Dendritic cell treated with granulocyte-macrophage colony-stimulating factor and Interleukin-4, amounts not matched to agents 40 ng/mL and 50 ng/mL, for 4 days (primary cell): ENCODE results near the gene CPT1B.

ENCODE experiments used
- H3K27ac Mint-ChIP-seq: one replicate; pipeline ENCODE4 v1.8.0; 2022; ENCODE audit warnings: mild to moderate bottlenecking, mixed read lengths
- H3K27me3 Mint-ChIP-seq: one replicate; pipeline ENCODE4 v1.8.0; 2022; ENCODE audit warnings: mild to moderate bottlenecking, mixed read lengths
- H3K36me3 Mint-ChIP-seq: one replicate; pipeline ENCODE4 v1.8.0; 2022; ENCODE audit warnings: low read depth, mixed read lengths
- H3K4me1 Mint-ChIP-seq: one replicate; pipeline ENCODE4 v1.8.0; 2022; ENCODE audit warnings: low read depth, mixed read lengths
- H3K4me3 Mint-ChIP-seq: one replicate; pipeline ENCODE4 v1.8.0; 2022; ENCODE audit warnings: mild to moderate bottlenecking, moderate library complexity, mixed read lengths
- H3K9me3 Mint-ChIP-seq: one replicate; pipeline ENCODE4 v1.8.0; 2022; ENCODE audit warnings: mixed read lengths
- intact Hi-C: fragments of 100-400 bp; cut with micrococcal nuclease; formaldehyde crosslinking; loops from one replicate; pipeline ENCODE4 v1.15.0; 2022

The CPT1B gene

DNA sequence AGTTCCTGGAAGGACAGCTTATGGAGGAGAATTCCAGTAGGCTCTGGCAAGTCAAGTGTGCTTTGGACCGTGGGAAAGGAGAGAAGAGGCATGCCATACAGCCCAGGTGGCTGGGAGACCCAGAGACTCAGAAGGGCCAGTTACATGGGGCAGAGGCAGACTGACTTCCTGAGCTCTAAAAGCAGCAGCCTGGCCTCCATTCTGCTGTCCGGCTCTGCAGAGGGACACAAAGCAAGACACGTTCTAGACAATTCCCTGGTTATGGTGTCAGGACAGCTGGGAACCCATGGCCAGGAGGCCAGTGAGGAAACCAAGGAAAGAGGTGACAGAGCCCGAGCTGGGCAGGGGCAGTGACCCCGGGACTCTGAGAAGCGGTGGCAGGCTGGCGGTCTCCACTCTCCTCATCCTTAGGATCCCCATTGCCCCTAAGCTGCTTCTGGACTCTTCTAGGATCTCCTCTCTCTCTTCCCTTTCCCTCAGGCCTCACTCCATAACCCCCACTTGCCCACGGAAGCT, 2.7 kb downstream of the CPT1B start:
- no peak overlapping the region for H3K4me3 Mint-ChIP-seq
- peaks cover 9% of the 10 kb centered on the region for H3K27me3 Mint-ChIP-seq
- intact Hi-C loops = no loop called here
- H3K27ac Mint-ChIP-seq = no peak overlapping the region
- H3K36me3 Mint-ChIP-seq = peaks cover 69% of the 10 kb centered on the region
- peaks cover 30% of the 10 kb centered on the region for H3K4me1 Mint-ChIP-seq
- no peaks in the 10 kb centered on the region for H3K9me3 Mint-ChIP-seq

DNA sequence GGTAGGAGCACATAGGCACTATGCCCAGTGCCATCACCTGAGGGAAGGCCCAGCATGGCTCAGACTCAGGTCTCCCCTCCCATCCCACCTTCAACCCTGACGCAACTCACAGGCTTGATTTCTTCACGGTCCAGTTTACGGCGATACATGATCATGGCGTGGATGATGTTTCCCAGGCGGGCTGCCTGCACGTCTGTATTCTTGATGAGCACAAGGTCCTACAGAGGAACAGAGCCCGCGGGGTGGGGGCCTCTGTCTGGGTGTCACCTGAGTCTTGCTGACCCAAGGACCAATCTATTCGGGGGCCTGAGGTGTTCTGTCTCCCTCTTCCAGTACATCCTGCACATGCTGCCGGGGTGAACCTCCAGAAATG, 3.9 kb downstream of the CPT1B start:
- peaks cover 69% of the 10 kb centered on the region for H3K36me3 Mint-ChIP-seq
- intact Hi-C loops = no loop called here
- no peak overlapping the region for H3K27ac Mint-ChIP-seq
- no peaks in the 10 kb centered on the region for H3K9me3 Mint-ChIP-seq
- H3K4me1 Mint-ChIP-seq = peaks cover 19% of the 10 kb centered on the region
- no peak overlapping the region for H3K4me3 Mint-ChIP-seq
- peaks cover 9% of the 10 kb centered on the region for H3K27me3 Mint-ChIP-seq

DNA sequence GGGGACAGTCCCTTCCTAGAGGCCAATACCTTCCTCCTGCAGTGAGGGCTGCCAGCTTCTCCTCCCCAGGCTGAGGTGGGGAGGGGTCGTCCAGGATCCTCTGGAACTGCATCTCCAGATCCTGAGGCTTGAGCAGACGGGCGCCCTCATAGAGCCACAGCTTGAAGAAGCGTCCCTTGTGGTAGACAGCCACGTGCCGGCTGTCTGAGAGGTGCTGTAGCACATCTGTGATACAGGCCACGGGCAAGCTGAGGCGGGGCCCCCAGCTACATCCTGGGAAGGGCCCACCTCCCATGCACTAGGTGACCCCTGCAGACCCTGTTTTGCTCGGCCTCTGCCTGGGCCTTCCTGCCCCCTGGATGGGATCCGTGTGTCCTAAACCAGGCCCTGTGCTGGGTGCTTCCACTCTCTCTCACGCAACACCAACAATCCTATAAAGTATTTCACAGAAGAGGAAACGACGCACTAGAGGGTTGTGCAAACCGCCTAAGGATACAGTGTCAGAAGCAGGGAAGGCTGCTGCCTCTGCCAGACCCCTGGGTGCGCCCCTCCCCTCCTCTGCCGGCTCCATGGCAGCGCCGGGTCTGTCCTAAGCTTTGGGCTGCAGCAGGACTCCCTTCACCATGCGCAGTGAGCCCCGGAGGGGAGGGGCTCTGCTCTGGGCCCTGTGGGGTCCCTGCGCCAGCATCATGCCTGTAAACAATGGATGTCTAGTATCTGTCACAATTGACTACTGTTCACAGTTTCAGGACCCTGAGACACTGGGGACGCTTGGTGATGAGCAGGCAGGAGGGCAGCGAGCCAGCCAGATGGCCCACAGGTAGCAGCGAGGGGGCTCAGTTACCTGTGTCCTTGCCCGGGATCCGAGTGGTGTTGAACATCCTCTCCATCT, 4.5 kb downstream of the CPT1B start:
- Mint-ChIP-seq H3K27ac (no peak overlapping the region), H3K36me3 (peaks cover 69% of the 10 kb centered on the region), H3K9me3 (no peaks in the 10 kb centered on the region), H3K27me3 (peaks cover 9% of the 10 kb centered on the region), H3K4me1 (peaks cover 14% of the 10 kb centered on the region), H3K4me3 (no peak overlapping the region)
- intact Hi-C loops = no loop called here

DNA sequence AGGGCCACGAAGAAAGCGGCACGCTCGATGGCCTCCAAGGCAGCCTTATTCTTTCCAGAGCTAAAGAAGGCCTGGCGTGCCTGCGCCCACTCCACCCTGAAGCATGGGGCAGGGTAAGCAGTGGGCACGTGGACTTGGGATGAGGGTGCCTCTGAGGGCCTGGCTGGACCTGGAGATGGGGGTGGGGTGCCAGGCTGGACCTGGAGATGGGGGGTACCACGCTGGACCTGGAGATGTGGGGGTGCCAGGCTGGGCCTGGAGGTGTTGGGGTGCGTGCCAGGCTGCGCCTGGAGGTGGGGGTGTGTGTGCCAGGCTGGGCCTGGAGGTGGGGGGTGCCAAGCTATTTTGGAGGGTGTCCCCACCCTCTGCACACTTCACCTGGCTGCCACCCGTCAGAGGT, 5.3 kb downstream of the CPT1B start:
- Mint-ChIP-seq H3K4me1 (peaks cover 8% of the 10 kb centered on the region), H3K9me3 (no peaks in the 10 kb centered on the region), H3K27ac (no peak overlapping the region), H3K4me3 (no peak overlapping the region), H3K27me3 (peaks cover 4% of the 10 kb centered on the region), H3K36me3 (peaks cover 66% of the 10 kb centered on the region)
- intact Hi-C loops = no loop called here

DNA sequence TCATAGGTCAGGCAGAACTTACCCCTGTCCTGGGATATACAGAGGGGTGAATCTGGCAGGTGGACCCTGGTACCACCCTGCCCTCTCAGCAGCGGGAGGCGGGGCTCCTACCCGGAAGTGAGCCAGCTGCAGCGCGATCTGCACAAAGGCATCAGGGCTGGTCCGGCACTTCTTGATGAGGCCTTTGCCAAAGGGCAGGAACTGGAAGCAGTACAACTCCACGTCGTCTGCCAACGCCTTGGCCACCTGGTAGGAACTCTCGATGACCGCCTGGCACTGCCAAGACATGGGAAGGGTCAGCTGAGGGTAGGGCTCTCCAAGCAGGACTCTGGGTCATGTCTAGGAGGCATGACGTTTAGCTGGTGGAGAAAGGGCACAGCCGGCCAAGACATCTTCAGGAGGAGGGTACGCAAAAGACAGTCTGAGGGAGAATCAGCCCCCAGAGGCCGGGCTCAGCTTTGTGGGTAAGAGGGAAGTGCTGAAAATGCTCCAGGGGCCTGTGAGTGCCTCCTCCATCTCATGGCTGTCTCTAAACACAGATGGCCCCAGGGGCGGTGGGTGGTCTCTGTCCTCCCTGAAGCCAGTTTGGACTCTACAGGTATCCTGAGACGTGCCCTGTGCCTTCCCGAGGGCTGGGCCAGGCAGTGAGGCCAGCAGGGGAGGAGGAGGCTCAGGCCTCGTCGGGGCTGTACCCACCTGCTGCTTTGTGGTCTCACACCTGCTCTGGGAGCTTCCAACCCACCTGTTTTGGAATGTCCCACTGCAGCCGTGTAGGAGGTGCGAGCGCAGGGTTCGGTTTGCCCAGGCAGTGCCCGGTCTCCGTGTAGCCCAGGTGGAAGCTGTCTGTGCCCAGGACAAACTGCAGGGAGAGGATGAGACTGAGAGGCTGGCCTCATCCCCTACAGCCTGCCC, 6.7 kb downstream of the CPT1B start:
- Mint-ChIP-seq H3K27me3 (peaks cover 2% of the 10 kb centered on the region), H3K4me1 (no peaks in the 10 kb centered on the region), H3K27ac (no peak overlapping the region), H3K4me3 (no peak overlapping the region), H3K9me3 (no peaks in the 10 kb centered on the region), H3K36me3 (peaks cover 61% of the 10 kb centered on the region)
- intact Hi-C loops = no loop called here

DNA sequence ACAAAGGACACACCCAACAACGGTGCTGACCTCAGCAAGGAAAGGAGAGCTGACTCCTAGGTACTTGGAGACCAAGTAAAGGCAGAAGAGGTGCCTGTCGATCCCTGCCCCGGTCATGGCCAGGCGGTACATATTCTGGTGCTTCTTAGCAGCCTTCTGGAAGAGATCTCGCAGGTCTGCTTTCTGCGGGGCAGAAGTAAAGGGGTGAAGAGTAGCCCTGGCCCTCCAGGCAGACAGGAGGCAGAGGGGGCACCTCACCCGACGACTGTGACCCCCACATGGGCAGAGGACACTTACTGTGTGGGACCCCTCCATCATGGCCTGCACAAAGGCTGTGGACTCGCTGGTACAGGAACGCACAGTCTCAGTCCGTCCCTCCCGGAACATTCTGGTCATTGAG, 7.4 kb downstream of the CPT1B start:
- intact Hi-C loops = no loop called here
- Mint-ChIP-seq H3K9me3 (no peaks in the 10 kb centered on the region), H3K36me3 (peaks cover 61% of the 10 kb centered on the region), H3K27me3 (peaks cover 2% of the 10 kb centered on the region), H3K27ac (no peak overlapping the region), H3K4me1 (no peaks in the 10 kb centered on the region), H3K4me3 (no peak overlapping the region)

DNA sequence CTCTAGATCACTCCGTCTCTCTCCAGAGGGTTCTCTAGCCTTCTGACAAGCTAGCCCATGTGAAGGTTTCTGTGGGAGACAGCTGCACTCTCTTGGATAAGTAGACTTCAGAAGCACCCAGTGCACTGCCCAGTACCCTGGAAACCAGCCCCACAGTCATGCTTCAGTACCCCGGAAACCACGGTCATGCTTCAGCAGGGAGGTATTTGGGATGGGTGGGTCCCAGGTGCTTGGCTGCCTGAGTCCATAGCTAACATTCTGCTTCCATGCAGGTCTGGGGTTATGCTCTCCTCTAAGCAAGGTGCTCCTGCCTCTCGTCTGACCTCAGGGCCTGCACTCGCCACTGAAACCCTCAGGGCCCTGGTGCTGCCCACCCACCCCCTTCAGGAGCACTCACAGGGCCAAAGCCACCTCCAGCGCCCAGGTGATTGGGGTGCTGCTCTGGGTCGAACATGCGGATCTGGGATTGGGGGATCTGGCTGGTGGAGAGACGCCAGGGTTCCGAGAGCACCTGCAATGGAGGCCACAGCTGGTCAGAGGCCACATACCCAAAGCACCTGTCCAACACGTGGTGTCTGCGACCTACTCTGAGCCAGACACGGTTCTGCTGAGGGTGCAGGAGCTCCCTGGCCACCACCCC, 8.2 kb downstream of the CPT1B start:
- Mint-ChIP-seq H3K36me3 (peaks cover 61% of the 10 kb centered on the region), H3K27ac (no peak overlapping the region), H3K4me3 (no peak overlapping the region), H3K9me3 (no peaks in the 10 kb centered on the region), H3K27me3 (peaks cover 2% of the 10 kb centered on the region), H3K4me1 (no peaks in the 10 kb centered on the region)
- intact Hi-C loops = no loop called here

DNA sequence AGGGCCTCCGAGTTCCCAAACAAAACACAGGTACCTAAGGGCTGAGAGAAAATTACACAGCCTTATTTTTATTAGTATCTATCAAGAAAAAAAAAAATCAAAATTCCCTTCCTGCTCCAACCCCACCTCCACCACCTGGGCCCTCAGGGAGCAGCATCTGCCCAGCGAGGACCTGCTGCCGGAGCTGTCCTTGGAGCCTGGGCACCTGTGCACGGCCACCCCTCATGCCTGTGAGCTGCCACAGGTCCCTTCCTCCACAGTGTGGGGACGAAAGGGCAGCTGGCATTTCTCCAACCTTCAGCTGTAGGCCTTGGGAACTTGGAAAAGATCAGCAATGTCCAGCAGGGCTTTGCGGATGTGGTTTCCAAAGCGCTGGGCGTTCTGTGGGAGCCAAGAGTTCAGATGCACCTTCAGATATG, 9.2 kb downstream of the CPT1B start:
- H3K27me3 Mint-ChIP-seq = peaks cover 6% of the 10 kb centered on the region
- intact Hi-C loops = no loop called here
- peaks cover 54% of the 10 kb centered on the region for H3K36me3 Mint-ChIP-seq
- H3K27ac Mint-ChIP-seq = no peak overlapping the region
- H3K4me1 Mint-ChIP-seq = no peaks in the 10 kb centered on the region
- no peak overlapping the region for H3K4me3 Mint-ChIP-seq
- no peaks in the 10 kb centered on the region for H3K9me3 Mint-ChIP-seq

DNA sequence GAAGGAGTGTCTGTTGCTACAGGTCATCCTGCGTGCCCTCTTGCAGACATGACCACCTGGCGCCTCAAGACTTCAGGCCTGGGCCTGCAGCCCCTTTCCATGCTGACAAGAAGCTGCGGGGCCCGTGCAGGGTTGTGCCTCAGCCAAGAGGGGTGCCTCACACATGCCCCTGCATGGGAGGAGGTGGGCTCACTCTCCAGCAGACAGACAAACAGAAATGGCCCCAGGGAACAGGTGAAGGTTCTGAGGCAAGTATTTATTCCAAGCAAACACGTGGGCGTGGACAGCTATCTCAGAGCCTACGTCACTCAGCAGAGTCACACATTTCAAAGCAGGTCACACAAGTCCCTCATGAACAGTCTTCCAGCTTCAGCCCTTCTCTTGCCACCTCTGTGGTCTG, 9.6 kb downstream of the CPT1B start:
- Mint-ChIP-seq H3K27me3 (peaks cover 7% of the 10 kb centered on the region), H3K4me3 (no peak overlapping the region), H3K36me3 (peaks cover 50% of the 10 kb centered on the region), H3K4me1 (peaks cover under 1% of the 10 kb centered on the region), H3K9me3 (no peaks in the 10 kb centered on the region), H3K27ac (no peak overlapping the region)
- intact Hi-C loops = no loop called here

DNA sequence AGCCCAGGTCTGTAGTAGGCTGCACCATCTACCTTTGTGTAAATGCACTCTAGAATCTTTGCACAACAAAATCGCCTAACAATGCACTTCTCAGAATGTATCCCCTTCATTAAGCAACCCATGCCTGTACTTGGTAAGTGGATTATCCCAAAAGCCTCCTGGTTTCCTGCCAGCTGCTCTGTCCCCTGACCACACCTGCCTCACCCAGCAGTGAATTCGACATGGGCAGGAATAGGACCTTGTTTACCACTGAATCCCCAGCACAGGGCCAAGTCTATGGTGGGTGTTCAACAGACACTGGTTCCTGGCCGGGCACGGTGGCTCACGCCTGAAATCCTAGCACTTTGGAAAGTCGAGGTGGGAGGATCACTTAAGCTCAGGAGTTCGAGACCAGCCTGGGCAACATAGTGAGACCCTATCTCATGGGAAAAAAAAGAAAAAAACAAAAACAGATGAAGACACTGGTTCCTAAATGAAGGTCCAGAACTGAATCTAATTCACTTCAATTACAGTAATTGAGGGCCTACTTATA, 10.4 kb downstream of the CPT1B start:
- Mint-ChIP-seq H3K36me3 (peaks cover 44% of the 10 kb centered on the region), H3K4me1 (peaks cover 9% of the 10 kb centered on the region), H3K9me3 (no peaks in the 10 kb centered on the region), H3K27me3 (peaks cover 13% of the 10 kb centered on the region), H3K27ac (no peak overlapping the region), H3K4me3 (no peak overlapping the region)
- intact Hi-C loops = no loop called here

DNA sequence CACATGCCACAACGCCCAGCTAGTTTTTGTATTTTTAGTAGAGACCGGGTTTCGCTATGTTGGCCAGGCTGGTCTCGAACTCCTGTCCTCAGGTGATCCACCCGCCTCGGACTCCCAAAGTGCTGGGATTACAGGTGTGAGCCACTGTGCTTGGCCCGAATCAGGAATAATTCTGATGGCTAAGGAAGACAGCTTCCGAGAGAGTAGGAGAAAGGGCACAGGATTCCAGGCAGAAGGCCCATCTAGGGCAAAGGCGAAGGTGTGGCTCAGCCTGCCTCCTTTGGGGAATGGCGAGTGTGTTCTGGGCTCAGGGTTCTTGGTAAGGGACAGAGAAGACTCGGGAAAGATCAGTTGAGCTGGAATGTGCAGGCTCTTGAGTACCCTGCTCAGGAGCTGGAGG, 13.9 kb downstream of the CPT1B start:
- Mint-ChIP-seq H3K27ac (no peak overlapping the region), H3K4me3 (no peak overlapping the region), H3K9me3 (no peaks in the 10 kb centered on the region)

DNA sequence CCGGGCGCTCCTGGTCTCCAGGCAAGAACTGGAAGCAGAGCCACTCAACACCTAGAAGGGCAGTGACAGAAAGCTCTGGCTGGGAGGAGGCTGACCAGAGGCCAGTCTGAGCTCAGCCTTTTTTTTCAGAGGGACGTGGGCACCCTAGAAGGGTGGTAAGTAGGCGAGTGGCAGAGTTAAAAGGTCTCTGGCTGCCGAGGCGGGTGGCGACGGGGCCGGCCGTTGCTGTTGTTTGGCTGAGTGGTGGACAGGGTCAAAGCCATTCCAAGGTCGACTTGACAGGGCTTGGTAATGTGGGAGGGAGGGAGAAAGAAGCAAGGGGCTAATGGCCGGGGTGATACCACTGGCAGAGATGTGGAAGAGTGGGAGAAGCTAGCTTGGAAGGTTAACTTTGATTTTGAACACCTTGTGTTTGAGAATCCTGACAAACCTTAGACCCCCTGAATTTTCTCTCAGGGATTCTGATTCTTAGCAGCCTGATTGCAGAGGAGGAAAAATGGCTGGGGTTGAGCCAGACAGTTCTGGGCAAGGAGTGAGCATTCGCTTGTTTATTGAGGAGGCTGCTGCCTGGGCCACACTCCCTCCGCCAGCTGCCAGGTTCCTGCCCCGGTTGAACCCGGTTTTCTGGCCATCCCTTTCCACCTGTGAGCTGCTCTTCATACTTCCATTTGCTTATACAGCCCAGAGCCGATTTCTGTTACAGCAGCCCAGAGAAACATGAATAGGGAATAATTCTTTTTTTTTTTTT, 14.6 kb downstream of the CPT1B start:
- Mint-ChIP-seq H3K36me3 (peaks cover 2% of the 10 kb centered on the region), H3K27me3 (peaks cover 16% of the 10 kb centered on the region), H3K4me1 (peaks cover 17% of the 10 kb centered on the region), H3K27ac (peak overlapping the region; percentile 69), H3K4me3 (peak overlapping the region; percentile 86), H3K9me3 (no peaks in the 10 kb centered on the region)
- intact Hi-C loops = loop anchor here (2.0 kb wide), 1 partner anchor 55 kb away; the partner anchor contains the start of gene NCAPH2

More for the DNA sequence above, 13.9 kb downstream of the CPT1B start:
- intact Hi-C loops = no loop called here
- H3K27me3 Mint-ChIP-seq = peaks cover 16% of the 10 kb centered on the region
- H3K36me3 Mint-ChIP-seq = peaks cover 9% of the 10 kb centered on the region
- H3K4me1 Mint-ChIP-seq = peaks cover 17% of the 10 kb centered on the region
